GM12891 (cell line): ENCODE measurements around the gene SETBP1.

Experiments
- POLR2A ChIP-seq: IDR thresholded peaks from 2 replicates; pipeline ENCODE4 v1.6.1; 2011; ENCODE audit warnings: low read depth, low read length, control low read depth
- POLR2AphosphoS5 ChIP-seq: IDR thresholded peaks from 2 replicates; pipeline ENCODE4 v1.6.1; 2011; ENCODE audit warnings: low read depth, low read length, control low read depth
- POU2F2 ChIP-seq: IDR thresholded peaks from 2 replicates; pipeline ENCODE4 v1.6.1; 2011; ENCODE audit warnings: low read depth, mild to moderate bottlenecking, control low read depth, low read length, moderate library complexity
- SPI1 ChIP-seq: IDR thresholded peaks from 2 replicates; pipeline ENCODE4 v1.6.1; 2011; ENCODE audit warnings: low read depth, low read length, control low read depth
- TAF1 ChIP-seq: IDR thresholded peaks from 2 replicates; pipeline ENCODE4 v1.6.1; 2011; ENCODE audit warnings: low read depth, low read length, control low read depth

DNA sequence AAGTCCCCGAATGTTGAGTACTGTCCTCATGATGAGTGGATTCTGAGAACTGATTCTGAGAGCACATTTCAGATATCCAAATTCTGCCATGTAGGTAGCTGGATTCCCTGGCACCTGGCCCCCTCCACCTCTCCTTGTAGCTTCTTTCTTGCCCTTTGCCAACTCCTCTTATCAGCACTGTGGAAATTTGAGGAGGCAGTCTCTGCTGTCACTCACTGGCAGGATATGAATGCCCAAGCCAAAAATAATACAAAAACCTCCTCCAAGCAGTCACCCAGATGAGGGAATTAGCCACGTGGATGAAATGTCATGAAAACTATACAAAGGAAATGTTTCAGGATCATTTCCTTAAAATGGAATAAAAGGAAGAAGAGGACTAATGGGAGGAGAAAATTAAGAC lies 276.8 kb downstream of the SETBP1 start:
- TF ChIP-seq POLR2AphosphoS5: no peak
- TF ChIP-seq POLR2A: no peak
- TF ChIP-seq TAF1: no peak
- no peak for TF ChIP-seq SPI1
- no peak for TF ChIP-seq POU2F2
